Lower lobe of right lung (tissue), 2 donors: ENCODE data around the gene MYL6. TPM values are rescaled to one million over a fixed set of nuclear protein-coding genes. Genes with fewer than 3 reads are reported as not detected.

Experiments used
- ATAC-seq, 2 donors: fragments of 200-7000 bp; cut with Tn5 transposase; one replicate each; pipeline ENCODE4 v1.9.1; 2020 to 2022; ENCODE audit warnings: mild to moderate bottlenecking in 2 of 2, moderate library complexity in 2 of 2
- DNase-seq: peaks from one replicate; pipeline ENCODE4 v3.0.0-alpha.2; 2020
- H3K27ac ChIP-seq: fragments of 200-600 bp; one replicate; pipeline ENCODE4 v1.8.0; 2022
- H3K27me3 ChIP-seq: fragments of 200-600 bp; one replicate; pipeline ENCODE4 v1.8.0; 2022; ENCODE audit warnings: low read depth
- H3K36me3 ChIP-seq: fragments of 200-600 bp; one replicate; pipeline ENCODE4 v1.8.0; 2022; ENCODE audit warnings: mild to moderate bottlenecking
- H3K4me1 ChIP-seq: fragments of 200-600 bp; one replicate; pipeline ENCODE4 v1.8.0; 2022
- H3K4me3 ChIP-seq: fragments of 200-600 bp; one replicate; pipeline ENCODE4 v1.8.0; 2022; ENCODE audit warnings: mild to moderate bottlenecking
- H3K9me3 ChIP-seq: fragments of 200-600 bp; one replicate; pipeline ENCODE4 v1.8.0; 2022
- intact Hi-C: fragments of 100-400 bp; cut with DNase I; formaldehyde crosslinking; loops from one replicate; pipeline ENCODE4 v1.11.0; 2022
- total RNA-seq: library from RNA; stranded (reverse); fragmentation: NEBNext Ultra II Directional; extraction: Animal tissue kit (Norgen Biotek cat#: 25700); gene quantifications from one replicate; pipeline ENCODE4 v1.2.1, GENCODE V29; 2021
- TF ChIP-seq, protein P1 (sequence below): fragments of 200-600 bp; IDR thresholded peaks from one replicate; pipeline ENCODE4 v1.8.0; 2022; ENCODE audit warnings: antibody characterized with exemption, mild to moderate bottlenecking
- donor health status: DM: no; HTN: yes; CAD: no; lungs with severe emphysema.

The MYL6 gene
- total RNA-seq, 1 donor from 2014 or later, result 1,292 TPM

DNA sequence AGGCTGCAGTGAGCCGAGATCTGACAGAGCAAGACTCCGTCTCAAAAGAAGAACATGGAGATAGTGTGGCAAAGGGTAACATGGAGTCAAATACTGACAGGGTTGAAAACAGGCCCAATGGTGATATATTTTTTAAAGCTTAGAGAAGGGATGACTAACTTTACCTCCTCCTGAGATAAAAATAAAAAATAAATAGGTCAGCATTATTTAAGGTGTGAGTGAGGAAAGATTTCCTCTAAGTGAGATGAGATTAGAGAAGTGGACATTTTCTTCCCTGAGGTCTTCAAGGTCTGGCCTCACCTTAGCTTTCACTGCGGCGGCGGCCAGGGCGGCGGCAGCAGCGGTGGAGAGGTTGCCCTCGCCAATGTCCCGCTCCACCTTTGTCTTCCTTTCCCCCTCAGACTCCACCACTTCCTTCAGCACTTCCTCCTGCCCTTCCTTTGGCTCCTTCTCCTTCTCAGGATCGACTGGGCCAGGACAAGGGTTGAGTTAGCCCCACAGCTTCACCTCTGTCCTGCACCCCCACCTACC is 11.1 kb downstream of the MYL6 start:
- ATAC-seq (no peak), DNase-seq (no peak)
- H3K27me3 ChIP-seq, result no peaks in the 10 kb centered on the region
- H3K36me3 ChIP-seq, result peaks cover 98% of the 10 kb centered on the region
- H3K9me3 ChIP-seq, result no peaks in the 10 kb centered on the region
- H3K4me1 ChIP-seq, result no peaks in the 10 kb centered on the region
- no peak overlapping the region for H3K27ac ChIP-seq
- no peak overlapping the region for H3K4me3 ChIP-seq
- intact Hi-C loops, result no loop called here
- TF ChIP-seq, protein P1, sequence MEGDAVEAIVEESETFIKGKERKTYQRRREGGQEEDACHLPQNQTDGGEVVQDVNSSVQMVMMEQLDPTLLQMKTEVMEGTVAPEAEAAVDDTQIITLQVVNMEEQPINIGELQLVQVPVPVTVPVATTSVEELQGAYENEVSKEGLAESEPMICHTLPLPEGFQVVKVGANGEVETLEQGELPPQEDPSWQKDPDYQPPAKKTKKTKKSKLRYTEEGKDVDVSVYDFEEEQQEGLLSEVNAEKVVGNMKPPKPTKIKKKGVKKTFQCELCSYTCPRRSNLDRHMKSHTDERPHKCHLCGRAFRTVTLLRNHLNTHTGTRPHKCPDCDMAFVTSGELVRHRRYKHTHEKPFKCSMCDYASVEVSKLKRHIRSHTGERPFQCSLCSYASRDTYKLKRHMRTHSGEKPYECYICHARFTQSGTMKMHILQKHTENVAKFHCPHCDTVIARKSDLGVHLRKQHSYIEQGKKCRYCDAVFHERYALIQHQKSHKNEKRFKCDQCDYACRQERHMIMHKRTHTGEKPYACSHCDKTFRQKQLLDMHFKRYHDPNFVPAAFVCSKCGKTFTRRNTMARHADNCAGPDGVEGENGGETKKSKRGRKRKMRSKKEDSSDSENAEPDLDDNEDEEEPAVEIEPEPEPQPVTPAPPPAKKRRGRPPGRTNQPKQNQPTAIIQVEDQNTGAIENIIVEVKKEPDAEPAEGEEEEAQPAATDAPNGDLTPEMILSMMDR, result no peak

DNA sequence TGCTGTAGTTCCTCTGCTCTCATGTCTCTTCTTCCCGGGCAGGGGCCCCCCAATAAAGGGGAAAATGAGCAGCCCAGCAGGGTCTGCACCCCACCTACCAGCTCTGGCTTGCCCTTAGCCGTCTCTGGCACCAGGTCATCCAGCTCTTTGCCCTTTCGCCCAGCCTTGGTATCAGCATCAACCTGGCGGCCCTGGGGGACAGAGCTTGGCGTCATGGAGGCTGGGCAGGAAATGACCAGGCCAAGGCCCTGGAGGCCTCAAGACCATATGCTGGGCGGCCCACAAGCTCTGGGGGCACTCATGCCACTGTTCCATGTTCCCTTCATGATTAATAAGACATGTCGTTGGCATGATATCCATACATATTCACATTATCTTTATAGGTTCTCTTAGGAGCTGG is 14.7 kb downstream of the MYL6 start:
- ATAC-seq (no peak), DNase-seq (no peak)
- Histone ChIP-seq H3K27ac (no peak overlapping the region), H3K4me1 (no peaks in the 10 kb centered on the region), H3K9me3 (no peaks in the 10 kb centered on the region), H3K4me3 (no peak overlapping the region), H3K27me3 (no peaks in the 10 kb centered on the region), H3K36me3 (peaks cover 100% of the 10 kb centered on the region)
- intact Hi-C loops, result no loop called here
- TF ChIP-seq, protein P1, result no peak

DNA sequence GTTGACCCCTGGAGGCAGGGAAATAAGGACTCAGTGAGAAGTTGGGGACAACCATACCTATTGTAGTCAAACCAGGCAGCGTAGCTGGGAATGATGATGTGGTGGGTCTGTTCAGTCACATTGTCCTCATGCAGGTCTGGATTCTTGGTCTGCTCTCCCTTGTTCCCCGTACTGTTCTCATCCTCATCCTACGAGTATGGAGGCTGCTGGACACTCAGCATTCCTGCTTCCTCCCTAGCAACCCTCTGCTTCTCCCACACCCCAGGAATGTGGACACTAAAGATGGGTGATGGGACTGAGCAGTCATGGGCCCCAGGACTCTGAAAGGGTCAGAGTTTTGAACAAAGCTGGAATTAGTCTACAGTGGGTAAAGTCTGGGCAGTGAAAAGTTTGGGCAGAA is 20.2 kb downstream of the MYL6 start:
- no peaks in the 10 kb centered on the region for H3K9me3 ChIP-seq

DNA sequence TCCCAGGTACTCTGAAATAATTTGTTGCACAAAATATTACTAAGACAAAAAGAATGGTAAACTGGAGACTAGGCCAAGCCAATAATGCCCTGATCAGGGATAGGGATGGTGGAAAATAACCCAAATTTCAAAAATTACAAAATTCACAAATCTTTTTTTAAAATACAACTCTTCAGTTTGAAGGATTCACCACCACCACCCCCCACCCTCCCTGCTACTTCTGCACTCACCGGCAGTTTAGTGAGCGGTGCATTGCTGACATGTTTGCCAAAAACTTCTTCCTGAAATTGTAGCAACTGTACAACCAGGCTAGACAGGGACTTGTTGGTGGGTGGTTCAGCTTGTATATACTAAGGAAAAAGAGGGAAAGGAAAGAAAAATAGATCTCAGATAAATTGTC is 28.8 kb downstream of the MYL6 start:
- no peak overlapping the region for H3K27ac ChIP-seq
- TF ChIP-seq, protein P1, result no peak
- ATAC-seq (no peak), DNase-seq (no peak)
- H3K4me1 ChIP-seq, result peaks cover 29% of the 10 kb centered on the region
- H3K4me3 ChIP-seq, result no peak overlapping the region
- H3K27me3 ChIP-seq, result no peaks in the 10 kb centered on the region
- H3K9me3 ChIP-seq, result no peaks in the 10 kb centered on the region
- intact Hi-C loops, result no loop called here
- peaks cover 51% of the 10 kb centered on the region for H3K36me3 ChIP-seq

More for the DNA sequence above, 20.2 kb downstream of the MYL6 start:
- H3K27ac ChIP-seq, result no peak overlapping the region
- ATAC-seq (no peak), DNase-seq (no peak)
- H3K36me3 ChIP-seq, result peaks cover 100% of the 10 kb centered on the region
- intact Hi-C loops, result no loop called here
- TF ChIP-seq, protein P1, result no peak
- no peaks in the 10 kb centered on the region for H3K27me3 ChIP-seq
- H3K4me3 ChIP-seq, result no peak overlapping the region
- no peaks in the 10 kb centered on the region for H3K4me1 ChIP-seq

DNA sequence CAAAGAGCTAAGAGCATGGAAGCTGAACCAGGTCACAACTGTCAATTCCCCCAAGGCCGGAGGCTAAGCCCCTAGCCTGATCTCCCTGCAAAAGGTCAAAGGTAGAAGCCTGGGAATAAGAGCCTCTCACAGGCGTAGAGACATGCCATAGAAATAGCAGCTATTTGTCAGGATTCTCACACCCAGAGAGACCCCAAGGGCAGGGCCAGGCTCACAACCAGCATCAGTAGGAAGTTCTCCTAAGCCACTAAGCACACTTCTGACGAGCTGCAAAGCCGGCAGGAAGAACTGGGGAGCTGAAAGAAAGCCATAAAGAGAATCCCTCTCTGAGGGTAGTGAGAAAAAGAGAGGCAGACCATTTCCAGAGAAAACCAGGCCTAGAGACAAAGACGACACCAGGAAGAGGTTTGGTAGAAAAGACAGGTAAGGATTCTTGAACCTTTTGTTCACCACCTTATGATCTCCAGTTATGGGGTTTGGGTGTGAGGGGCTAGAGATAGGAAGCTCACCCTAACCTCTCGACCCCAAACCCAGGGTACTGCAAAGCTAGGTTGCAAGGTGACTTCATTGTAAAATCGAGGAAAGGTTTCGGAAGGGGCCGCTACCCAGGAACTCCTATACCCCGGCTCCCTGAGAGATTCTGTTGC is 30.1 kb downstream of the MYL6 start:
- intact Hi-C loops, result no loop called here
- Histone ChIP-seq H3K9me3 (no peaks in the 10 kb centered on the region), H3K36me3 (peaks cover 38% of the 10 kb centered on the region), H3K4me3 (peak overlapping the region; percentile 85), H3K4me1 (peaks cover 29% of the 10 kb centered on the region), H3K27ac (peak overlapping the region; percentile 93), H3K27me3 (no peaks in the 10 kb centered on the region)
- ATAC-seq (no peak), DNase-seq (no peak)
- TF ChIP-seq, protein P1, result no peak
